NOMO-1 (cell line): ENCODE data around the gene TTLL1.
"Not testable (repeated sequence)": the region's sequence is repeated elsewhere in the genome, so short reads cannot be mapped to it uniquely, and the experiment has no call there.

Experiments used
- DNase-seq, 2 experiments: peaks; one replicate each; lab custom pipeline; 2025; ENCODE audit not compliant: unreplicated experiment in 2 of 2; lab: John Stamatoyannopoulos, UW

TTLL1 gene

DNA sequence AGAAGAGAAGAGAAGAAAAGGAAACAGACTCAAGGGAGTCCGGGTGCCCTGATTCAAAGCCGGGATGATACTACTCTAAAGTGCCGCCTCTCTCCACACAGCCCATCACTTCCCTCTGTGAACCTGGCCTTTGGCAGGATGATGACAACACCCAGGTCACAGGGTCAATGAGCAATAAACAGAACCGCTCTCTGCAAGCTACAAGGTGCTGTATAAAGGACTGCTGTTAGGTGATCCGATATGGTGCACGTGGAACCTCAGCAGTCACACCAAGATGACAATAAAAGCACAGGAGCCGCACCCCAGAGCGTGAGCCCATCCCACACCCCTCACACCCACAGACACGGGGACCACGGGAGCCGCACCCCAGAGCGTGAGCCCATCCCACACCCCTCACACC is 10.7 kb downstream of the TTLL1 start:
- no peak for DNase-seq

DNA sequence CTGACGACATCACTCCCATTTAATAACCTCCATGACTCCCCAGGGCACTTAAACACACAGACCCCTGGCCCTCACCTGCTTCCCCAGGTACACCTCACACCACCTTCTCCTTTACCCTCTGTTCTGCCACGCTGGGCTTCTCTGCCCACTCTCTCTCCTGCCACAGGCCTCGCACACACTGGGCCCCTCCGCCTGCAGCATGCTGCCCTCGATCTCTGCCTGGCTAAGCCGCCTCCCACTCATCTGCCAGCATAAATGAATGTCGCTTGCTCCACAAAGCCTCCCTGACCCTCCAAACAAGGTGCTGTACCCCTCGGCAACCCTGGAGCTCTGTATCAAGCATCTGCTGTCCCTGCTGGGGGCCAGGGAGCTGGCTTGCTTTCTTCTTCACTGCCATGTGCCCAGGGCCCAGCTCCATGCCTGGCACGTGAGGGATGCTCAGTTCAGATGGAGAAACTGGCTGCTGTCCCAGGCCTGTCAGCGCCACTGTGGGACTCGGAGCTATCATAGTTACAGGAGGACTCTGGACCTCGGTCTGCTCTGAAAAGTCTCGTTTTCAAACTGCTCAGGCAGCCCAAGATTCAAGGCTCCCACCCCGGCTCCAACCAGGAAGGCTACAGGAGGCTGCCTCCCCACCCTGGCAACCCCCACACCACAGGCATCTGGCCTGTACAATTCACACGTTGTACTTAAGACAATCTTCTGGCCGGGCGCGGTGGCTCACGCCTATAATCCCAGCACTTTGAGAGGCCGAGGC is 11.9 kb downstream of the TTLL1 start:
- no peak for DNase-seq

DNA sequence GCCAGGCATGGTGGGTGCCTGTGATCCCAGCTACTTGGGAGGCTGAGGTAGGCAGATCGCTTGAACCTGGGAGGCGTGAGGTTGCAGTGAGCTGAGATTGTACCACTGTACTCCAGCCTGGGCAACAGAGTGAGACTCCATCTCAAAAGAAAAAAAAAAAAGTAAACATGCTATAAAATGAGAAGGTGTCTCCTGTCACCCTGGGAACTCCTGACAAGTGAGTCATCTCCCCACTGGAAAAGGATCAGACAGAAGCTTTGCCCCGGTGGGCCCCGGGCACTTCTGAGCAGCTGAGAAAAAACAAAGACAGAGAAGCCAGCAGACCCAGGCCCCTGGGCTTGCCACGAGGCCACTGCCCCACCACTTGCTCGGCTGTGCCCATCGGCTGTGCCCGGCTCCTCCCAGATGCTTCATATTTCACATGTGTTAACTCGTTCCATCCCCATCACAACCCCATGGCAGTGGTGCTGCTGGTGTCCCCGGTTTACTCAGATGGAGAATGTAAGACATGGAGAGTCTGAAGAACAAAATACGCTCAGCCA is 22.3 kb downstream of the TTLL1 start:
- no peak for DNase-seq

DNA sequence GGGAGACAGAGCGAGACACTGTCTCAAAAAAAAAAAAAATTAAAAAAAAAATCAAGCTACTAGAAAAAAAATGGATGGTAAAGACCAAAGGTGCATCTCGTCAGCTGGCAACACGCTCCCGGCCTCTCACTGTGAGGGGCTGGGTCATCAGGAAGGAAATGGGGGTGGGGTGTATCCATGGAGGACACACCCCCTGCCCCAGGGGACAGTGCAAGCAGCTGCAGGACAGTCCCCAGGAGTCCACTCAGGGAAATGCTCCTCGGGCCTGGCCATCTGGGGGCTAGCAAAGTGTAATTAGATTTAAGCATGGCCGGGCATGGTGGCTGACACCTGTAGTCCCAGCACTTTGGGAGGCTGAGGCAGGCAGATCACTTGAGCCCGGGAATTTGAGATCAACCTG is 23.1 kb downstream of the TTLL1 start:
- DNase-seq: no peak

DNA sequence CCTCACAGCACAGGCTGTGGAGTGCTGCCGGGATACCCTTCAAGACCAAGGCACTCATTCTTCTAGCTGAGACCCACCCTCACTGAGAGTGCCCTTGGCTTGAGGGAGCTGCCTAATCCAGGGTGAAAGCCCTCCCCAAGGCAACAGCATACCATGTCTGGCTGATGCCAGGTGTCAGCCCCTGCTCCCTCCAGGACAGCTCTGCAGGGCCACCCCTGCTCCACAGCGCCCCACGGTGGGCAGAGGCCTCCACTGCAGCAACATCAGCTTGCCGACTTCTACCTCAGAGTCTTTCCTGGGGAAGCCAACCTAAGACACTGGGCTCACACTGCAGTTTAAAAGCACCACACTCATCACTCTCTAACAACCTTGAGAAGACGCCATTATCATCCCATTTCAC is 29.0 kb downstream of the TTLL1 start:
- peak; percentile 9 to 14 for DNase-seq

DNA sequence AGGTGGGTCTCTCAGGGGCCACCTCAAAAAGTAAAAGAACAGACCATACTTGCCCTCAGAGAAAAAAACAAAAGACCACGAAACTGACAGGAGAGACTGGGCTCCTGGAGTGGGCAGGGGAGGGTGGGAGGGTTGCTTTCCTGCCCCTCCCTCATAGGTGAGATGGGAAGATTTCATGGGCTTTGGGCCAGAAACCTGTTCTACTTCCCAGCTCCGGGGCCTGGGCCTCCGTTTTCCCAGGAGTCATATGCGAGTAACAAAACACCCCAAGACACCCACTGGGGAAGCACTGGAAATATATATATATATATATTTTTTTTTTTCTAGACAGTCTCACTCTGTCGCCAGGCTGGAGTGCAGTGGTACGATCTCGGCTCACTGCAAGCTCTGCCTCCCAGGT is 31.6 kb downstream of the TTLL1 start:
- DNase-seq: no peak

DNA sequence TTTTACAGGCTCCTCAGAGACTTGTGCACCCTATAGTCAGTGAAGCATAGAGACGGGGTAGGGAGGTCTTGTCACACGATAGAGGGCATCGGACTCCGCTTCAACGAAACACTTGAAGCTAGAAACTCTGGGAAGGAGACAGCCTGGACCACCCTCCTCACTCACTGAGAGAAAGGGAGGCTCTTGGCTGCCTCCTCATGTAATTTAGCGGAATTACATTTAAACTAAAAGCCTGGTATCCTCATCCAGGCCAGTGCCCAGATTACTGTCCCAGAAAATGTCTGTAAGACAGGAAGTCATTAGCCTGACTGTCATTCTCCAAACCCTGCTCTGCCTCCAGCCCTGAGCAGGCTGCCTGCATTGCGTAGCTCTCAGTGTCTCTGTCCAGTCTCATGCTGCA is 36.0 kb downstream of the TTLL1 start:
- DNase-seq: no peak

DNA sequence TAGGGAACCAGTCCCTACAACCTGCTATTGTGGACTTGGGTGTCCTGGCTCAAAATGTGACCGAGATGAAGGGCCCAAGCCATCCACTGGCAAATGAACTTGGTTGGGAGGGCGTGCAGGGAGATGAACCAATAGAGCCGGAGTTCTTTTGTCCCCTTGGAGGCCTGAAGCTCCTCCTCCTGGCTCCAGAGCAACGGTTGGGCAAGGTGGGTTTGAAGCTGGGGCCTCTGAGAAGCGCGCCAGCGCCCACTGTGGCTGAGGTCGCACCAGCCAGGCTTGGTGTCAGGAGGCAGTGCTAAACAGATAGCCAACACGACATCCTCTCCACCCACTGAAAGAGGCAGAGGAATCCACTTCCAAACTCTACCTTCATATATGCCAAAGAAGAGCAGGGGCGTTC is 38.2 kb downstream of the TTLL1 start:
- DNase-seq: no peak

DNA sequence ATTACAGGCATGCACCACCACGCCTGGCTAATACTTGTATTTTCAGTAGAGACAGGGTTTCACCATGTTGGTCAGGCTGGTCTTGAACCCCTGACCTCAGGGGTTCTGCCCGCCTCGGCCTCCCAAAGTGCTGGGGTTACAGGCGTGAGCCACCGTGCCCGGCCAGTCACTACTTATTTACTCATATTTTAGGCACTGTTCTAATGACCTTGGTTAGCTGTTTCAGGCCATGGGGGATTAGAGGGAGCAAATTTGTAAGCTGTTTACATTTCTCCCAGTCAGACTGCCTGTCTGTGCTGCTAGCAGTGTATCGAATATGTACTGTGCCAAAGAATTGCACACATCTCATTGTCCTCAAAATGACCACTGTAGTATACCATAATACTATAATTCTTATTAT is 41.6 kb downstream of the TTLL1 start:
- no peak for DNase-seq

DNA sequence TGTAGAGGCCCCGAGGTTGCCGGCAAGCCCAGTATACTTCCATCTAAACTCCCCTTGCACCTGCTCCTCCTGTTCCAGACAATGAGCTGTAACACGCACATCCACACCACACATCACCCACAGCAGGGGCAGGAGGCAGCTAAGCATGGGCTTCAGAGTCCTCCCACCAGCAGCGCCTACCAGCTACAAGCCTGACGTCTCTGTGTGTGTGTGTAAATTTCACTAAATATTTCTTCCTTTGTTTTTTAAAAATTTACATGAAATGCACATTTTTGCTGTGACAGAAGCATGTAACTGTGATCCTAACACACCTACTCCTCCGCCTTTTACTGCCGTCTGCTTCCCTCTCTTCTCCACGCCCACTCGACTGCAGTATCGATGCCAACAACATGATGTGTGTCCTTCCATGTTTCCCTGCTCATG is 44.9 kb downstream of the TTLL1 start:
- DNase-seq: no peak

DNA sequence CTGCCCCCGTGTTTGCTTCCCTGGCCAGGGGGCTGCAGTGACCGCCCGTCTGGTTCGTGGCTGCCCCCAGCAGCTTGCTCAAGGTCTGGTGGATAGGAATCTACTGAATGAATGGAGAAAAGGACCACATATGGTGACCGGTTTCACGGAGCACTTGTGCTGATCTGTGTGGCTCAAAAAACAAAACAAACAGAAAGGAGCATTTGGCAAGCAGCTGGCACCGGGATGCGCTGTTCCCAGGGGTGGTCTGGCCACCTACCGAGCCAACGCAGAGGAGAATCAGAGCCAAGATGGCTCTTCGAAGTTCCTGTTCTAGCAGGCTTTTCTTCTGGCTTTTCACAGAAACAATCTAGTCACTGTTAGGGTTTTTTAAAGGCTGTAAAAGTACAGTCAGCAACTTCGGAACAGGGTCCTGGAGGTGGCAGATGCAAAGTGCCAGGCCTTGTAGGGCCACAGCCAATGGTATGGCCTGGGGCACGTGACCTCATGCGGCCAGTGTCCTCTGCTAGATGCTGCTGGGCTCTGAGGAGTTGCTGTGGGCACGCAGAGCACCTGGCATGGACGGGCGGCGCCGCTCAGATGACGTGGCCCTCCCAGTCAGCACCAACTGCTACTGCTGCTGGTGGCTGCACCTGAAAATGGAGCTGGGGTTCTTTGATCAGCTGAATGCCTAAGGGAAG is 47.0 kb downstream of the TTLL1 start:
- DNase-seq: no peak

DNA sequence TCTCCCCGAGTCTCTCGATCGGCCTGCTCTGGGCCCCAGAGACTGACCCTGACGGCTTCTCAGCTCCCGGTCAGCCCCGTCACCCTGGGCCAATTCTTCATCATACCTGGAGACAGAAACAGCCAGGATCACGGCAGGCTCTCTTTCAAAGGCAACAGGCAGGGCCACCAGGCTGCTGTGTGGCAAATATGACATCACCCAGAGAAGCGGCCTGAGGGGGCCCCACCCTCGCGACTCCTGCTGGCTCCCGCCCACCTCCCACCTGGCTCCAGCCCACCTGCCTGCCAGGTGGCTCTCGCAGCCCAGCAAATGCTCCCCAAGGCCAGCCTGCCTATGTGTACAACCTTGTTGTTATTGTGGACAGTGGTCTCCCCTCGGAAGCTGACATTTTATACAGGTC is 49.4 kb downstream of the TTLL1 start:
- no peak for DNase-seq

DNA sequence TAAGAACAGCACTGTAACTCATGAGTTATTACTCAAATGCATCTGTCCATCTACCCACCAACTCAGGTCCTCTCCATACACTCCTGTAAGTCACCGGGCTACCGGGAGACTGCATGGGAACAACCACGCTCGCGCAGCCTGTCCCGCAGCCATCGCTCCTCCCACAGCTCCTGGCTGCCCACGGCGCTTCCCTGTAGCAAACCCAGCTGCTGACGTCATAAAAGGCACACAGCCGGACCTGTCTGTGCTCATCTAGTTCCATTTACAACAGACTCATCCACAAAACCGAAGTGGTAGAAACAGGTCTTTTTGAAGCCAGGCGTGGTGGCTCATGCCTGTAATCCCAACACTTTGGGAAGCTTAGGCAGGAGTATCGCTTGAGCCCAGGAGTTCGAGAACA is 50.9 kb downstream of the TTLL1 start:
- no peak for DNase-seq

DNA sequence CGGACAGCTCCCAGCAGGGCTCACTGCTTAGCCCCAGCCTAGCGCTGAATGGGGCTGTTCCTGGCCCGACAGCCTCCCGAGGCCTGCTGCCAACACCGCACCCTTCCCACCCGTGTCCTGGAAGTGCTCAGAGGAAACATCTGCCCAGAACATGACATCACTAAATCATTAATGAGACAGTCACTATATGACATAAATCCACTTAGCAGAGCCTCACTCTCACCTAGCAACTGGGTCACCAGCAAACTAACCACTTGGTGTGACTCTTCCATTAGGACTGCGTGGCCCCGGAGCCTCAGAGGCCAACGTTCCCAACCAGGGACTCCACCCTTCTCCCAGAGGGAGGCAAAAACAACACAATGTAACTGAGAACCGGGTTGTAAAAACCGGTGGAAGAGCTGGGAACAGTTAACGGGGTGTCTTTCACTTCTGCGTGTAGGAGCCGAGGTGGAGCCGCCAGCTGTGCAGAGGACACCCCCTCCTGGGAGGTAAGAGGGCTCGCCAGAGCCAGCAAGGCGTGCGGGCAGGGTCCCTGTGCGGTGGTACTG is 52.8 kb downstream of the TTLL1 start:
- no peak for DNase-seq

DNA sequence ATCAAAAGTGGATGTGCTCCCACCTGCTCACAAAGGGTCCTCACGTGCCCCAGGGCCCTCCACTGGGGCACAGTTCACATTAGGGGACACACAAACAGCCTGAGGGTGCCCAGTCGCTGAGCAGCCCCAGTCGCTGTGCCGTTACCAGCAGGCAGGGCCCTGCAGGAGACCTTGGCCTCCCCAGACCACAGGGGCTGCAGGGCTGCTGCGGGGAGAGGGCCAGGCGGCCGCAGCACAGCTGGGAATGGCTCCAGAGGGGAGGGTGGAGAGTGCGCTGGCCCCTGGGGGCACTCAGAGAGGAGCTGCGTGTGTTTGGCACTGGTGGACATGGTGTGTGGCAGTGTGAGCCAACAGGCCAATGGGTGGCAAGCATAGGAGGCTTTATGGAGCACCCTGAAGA is 53.9 kb downstream of the TTLL1 start:
- DNase-seq: no peak

DNA sequence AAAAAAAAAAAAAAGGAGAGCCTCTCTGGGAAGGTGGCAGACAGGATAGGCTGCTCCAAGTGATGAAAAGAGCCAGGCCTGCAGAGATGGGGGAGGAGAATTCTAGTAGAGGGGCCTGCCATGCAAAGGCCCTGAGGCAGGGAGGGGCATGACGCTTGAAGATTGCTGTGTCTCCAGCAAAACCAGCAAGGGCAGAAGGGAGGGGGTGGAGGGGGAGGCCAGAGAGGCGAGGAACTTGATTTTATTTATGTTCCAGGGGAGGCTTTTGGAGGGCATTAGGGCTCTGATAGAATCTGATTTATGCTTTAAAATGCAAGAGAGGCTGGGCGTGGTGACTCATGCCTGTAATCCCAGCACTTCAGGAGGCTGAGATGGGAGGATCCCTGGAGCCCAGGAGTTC is 57.6 kb downstream of the TTLL1 start:
- no peak for DNase-seq

DNA sequence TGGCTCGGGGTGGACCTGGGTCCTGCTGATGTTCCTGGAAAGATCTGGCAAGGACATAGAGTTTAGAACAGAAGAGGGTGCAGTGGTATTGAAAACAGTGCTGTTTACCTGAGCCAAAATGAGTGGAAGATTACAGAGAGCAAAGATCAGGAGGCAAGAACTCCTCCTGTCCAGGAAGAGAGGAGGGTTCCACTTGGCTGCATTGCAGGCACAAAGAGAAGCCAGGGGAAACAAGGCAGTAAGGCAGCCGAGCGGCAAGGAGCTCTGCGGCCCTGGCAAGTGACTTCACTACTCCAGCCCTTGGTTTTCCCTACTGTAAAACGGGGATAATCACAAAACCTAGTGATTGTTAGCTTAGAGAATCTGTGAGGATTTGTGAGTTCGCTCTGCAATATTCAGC is 70.6 kb downstream of the TTLL1 start:
- DNase-seq: no peak

DNA sequence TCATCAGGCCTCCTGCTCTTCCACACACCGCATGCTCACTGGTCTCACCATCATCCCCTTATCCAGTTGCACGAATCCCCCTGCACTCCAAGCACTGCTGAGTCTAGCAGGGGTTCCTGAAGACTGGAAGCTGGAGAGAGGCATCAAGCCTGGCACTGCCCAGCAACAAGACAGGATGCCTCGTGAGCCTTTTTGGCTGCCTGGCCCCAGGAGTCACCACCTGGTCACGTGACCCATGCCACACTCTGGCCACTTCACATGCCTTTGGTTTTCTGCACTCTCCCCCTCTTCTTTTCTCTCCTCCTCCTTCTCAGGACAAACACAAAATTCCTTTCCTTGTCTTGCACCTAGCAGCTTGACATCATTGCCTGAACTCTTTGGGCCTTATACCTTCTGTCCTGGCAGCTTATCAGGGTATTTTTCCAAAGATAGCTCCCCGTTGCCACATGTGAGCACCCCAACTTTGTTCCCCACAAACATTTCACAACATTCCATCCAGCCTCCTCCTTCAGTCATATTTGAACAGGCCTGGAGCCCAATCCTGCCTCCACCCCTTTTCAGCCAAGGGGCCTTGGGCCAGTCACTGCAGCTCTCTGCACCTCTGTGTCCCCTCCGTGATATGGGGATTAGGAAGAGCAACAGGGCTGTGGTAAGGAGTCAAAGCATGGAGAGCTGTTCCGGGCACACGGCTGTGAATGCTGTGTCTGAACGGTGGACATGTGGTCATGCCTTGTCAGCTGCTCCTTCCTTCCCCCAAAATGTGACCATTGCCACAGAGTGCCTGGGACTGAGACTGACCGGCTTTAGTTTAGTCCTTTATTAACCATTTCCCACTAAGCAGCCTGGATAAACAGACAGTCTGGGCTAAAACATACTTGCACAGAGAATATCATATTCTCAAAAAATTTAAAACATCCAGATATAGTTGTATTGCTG is 71.4 kb downstream of the TTLL1 start:
- DNase-seq: no peak

DNA sequence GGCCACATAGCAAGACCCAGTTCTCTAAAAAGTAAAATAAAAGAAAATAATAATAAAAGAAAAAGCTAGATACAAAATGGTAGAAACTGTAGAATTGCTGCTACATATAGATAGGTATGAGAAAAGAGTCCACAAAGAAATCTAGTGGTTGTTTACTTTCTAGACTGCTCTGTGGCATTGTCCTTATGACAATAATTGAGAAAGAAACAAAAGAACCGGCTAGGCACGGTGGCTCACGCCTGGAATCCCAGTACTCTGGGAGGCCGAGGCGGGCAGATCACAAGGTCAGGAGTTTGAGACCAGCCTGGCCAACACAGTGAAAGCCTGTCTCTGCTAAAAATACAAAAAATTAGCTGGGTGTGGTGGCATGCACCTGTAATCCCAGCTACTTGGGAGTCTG is 73.0 kb downstream of the TTLL1 start:
- not testable (repeated sequence) for DNase-seq

DNA sequence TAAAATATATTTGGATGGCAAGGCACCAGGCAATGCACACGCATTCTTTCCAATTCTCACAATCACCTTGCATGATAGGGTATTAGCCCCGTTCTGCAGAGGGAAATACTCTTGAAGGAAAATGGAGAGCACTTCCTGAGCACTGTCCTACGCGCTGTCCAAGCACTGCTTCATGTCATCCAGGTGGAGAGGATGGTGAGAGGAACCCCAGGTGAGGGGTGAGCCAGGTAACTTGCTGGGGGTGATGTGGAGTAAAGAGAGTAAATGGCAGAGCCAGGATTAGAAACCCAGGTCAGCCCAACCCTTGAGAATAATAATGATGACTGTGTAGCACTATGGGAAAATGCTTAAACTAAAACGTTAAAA is 73.5 kb downstream of the TTLL1 start:
- no peak for DNase-seq
